Left forelimb (tissue), 1 donor: Measurements from ENCODE around the gene COA4.
"Not testable (repeated sequence)": the region's sequence is repeated elsewhere in the genome, so short reads cannot be mapped to it uniquely, and the experiment has no call there.

Experiments
- DNase-seq: peaks from one replicate; pipeline ENCODE4 v3.0.0-alpha.2; 2018; ENCODE audit warnings: low spot score

The COA4 gene

GRCh38 chr11:73876424-73877310, at the start of gene COA4, which contains the start of gene PAAF1:
Gene COA4 (minus strand): TSS chr11:73876846. CDS start chr11:73873378, 3,468 bp downstream.
Gene PAAF1 (plus strand): TSS chr11:73876999. CDS start chr11:73877022, 23 bp downstream.
- peak; percentile 97 for DNase-seq

GRCh38 chr11:73921180-73921579, 44.5 kb upstream of the COA4 start:
- no peak for DNase-seq

- DNase-seq, result no peak
Observed at GRCh38 chr11:73916435-73916834, 39.8 kb upstream of the COA4 start.

- DNase-seq, result no peak
Observed at GRCh38 chr11:73914284-73914683, 37.6 kb upstream of the COA4 start.

- DNase-seq, result no peak
Observed at GRCh38 chr11:73913472-73913871, 36.8 kb upstream of the COA4 start.

DNA sequence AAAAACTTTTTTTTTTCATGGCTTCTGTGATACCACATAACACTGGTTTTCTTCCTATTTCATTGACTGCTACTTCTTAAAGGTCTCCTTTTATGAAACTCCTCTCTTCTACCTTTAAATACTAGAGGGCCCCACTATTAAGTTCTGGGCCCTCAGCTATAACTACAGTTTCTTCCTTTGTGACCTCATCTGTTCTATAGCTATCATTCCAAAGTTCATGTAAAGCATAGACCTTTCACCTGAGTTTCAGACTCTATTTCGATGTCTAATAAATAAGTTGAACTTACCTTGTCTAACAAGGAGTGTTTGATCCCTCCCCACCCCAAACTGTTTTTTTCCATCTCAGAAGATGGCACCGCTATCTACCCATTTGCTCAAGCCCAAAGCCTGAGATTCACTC, 35.4 kb upstream of the COA4 start:
- no peak for DNase-seq

- no peak for DNase-seq
Observed at GRCh38 chr11:73907191-73907590, 30.5 kb upstream of the COA4 start.

GRCh38 chr11:73902303-73902702, 25.7 kb upstream of the COA4 start:
- no peak for DNase-seq

GRCh38 chr11:73894725-73895335, 18.2 kb upstream of the COA4 start:
- DNase-seq, result no peak

- DNase-seq, result no peak
Observed at GRCh38 chr11:73893041-73893440, 16.4 kb upstream of the COA4 start.

GRCh38 chr11:73889536-73889935, 12.9 kb upstream of the COA4 start:
- no peak for DNase-seq

GRCh38 chr11:73889019-73889418, 12.4 kb upstream of the COA4 start:
- no peak for DNase-seq

DNA sequence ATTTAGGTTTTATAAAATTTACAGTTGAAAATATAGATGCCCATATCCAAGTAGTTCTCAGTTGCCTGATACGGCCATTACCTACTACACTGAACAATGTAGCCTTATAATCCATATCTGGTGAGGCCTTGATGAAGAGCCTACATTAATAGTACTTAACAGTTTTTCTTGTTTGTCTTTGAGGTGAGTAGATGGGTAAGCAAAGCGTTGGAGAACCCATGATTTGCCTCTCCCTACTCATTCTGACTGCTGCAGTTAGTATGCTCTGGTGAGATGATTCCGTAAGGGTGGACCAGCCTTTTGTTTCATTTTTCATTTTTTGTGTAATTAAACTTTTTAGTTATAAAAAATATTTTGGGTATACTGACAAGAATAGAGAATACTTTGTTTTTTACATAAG, 11.6 kb upstream of the COA4 start:
- no peak for DNase-seq

DNA sequence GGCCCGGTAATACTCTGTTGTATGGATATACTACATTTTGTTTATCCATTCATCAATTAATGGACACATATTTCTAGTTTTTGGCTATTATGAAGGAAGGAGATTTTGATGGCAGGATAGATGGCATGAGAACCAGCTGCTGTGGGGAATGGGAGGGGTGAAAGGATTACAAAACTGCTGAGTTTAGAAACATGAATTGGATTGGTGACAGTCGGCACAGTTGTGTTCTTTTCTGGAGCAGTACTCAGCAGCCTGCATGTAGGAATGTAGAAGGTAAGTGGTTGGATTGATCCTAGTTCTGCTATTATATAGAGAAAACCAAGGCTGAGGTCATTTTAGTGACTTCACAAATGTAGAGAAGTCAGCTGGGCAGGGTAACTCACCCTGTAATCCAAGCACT, 7.2 kb upstream of the COA4 start:
- no peak for DNase-seq

GRCh38 chr11:73880449-73880848, 3.8 kb upstream of the COA4 start:
- DNase-seq, result not testable (repeated sequence)

GRCh38 chr11:73878771-73879170, 2.1 kb upstream of the COA4 start:
- no peak for DNase-seq

DNA sequence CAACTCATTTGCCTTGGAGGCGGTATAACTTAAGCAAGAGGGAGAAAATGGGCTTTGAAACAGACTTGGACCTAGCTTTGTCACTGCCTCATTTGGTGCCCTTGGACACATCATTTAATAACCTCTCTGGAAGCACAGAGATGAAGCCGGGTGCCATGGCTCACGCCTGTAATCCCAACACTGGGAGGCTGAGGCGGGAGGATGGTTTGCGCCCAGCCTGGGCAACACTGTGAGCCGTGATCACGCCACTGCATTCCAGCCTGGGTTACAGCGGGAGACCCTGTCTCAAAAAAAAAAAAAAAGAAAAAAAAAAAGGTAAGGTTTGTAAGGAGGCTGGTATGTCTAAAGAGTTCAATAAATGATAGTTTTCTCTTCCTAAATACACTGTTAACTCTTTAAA, 806 bp downstream of the COA4 start:
- DNase-seq, result no peak

GRCh38 chr11:73875380-73875779, 1.3 kb downstream of the COA4 start:
- DNase-seq, result no peak

GRCh38 chr11:73872749-73873357, 3.8 kb downstream of the COA4 start:
- DNase-seq, result no peak

DNA sequence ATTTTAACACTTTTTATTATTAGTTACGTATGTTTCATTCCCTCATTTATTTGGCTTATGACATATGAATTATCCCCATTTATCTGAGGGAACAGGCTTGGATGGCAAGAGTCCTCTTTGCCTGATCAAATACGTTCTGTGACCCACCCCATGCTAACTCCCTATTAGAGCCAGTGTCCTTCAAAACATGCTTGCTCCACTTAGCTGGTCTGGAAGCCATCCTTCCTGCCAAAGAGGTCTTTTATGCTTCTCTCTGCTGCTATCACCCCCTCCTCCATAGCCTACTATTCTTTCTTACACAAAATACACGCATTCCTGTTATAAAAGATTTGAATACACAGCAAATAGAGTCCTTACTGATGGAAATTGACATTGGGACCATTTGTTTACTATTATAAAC, 6.4 kb downstream of the COA4 start:
- DNase-seq, result no peak

GRCh38 chr11:73869332-73869949, 7.2 kb downstream of the COA4 start:
- DNase-seq, result no peak

GRCh38 chr11:73866586-73866996, 10.1 kb downstream of the COA4 start:
- no peak for DNase-seq
